ENCODE data around the gene MECP2.

MECP2 gene

GRCh38 chrX:154115071-154115470, 17.6 kb upstream of the MECP2 start:
- DNase-seq = no peak

GRCh38 chrX:154114652-154115051, 17.1 kb upstream of the MECP2 start:
- DNase-seq = no peak

- no peak for DNase-seq
These were observed 16.2 kb upstream of the MECP2 start for GRCh38 chrX:154113729-154114128.

GRCh38 chrX:154098551-154098950, 1.0 kb upstream of the MECP2 start:
- no peak for DNase-seq

- no peak for DNase-seq
These were observed 421 bp downstream of the MECP2 start for GRCh38 chrX:154097003-154097588.

GRCh38 chrX:154096140-154097002, 1.1 kb downstream of the MECP2 start:
- DNase-seq = no peak

GRCh38 chrX:154094833-154095232, 2.7 kb downstream of the MECP2 start:
- DNase-seq = no peak

- DNase-seq = no peak
These were observed 3.6 kb downstream of the MECP2 start for GRCh38 chrX:154093965-154094364.

- DNase-seq = no peak
These were observed 5.1 kb downstream of the MECP2 start for GRCh38 chrX:154092371-154092770.

- DNase-seq = no peak
These were observed 5.8 kb downstream of the MECP2 start for GRCh38 chrX:154091678-154092077.

GRCh38 chrX:154090731-154091130, 6.8 kb downstream of the MECP2 start:
- no peak for DNase-seq

GRCh38 chrX:154084449-154085300, 12.8 kb downstream of the MECP2 start:
- DNase-seq = no peak

GRCh38 chrX:154083126-154083517, 14.4 kb downstream of the MECP2 start:
- DNase-seq = no peak

GRCh38 chrX:154082396-154083125, 15.0 kb downstream of the MECP2 start:
- no peak for DNase-seq

- DNase-seq = no peak
These were observed 20.4 kb downstream of the MECP2 start for GRCh38 chrX:154077101-154077500.

GRCh38 chrX:154074199-154074598, 23.3 kb downstream of the MECP2 start:
- DNase-seq = no peak

GRCh38 chrX:154072192-154072591, 25.3 kb downstream of the MECP2 start:
- no peak for DNase-seq

- no peak for DNase-seq
These were observed 29.0 kb downstream of the MECP2 start for GRCh38 chrX:154068560-154068959.

GRCh38 chrX:154064637-154065435, 32.7 kb downstream of the MECP2 start:
- no peak for DNase-seq

- no peak for DNase-seq
These were observed 34.3 kb downstream of the MECP2 start for GRCh38 chrX:154063234-154063633.

GRCh38 chrX:154061801-154062200, 35.7 kb downstream of the MECP2 start:
- no peak for DNase-seq

- no peak for DNase-seq
These were observed 37.7 kb downstream of the MECP2 start for GRCh38 chrX:154059729-154060245.

Measured in NCI-H2029 treated with DMSO at 0.1 percent for 48 hours (cell line).